NCI-H82 treated with DMSO at 0.1 percent for 48 hours (cell line): Measurements from ENCODE around the gene PRKG1.
A peak's percentile ranks its signal among the peaks of the same experiment; 100 is the strongest.

Source experiments
- DNase-seq: peaks from one replicate; lab custom pipeline; 2025; ENCODE audit not compliant: unreplicated experiment; lab: John Stamatoyannopoulos, UW

The PRKG1 gene

DNA sequence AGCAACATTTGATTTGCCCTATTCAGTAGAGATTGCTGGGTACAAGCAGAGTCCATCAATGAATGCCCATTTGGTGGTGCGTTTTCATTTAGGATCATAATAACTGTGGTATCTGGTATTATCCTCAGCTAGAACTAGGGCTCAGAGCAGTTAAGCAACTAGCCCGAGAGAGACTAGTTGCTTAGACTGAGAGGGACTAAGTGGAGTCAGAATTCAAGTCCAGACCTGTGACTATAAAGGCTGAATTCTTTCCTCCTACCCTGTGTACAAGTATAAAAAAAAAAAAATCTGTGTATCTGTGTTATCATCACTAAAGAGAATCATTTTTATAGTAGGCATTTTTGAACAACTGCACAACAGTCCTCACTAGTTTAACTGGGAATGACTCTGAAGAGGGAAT, 1194.5 kb downstream of the PRKG1 start:
- no peak for DNase-seq

DNA sequence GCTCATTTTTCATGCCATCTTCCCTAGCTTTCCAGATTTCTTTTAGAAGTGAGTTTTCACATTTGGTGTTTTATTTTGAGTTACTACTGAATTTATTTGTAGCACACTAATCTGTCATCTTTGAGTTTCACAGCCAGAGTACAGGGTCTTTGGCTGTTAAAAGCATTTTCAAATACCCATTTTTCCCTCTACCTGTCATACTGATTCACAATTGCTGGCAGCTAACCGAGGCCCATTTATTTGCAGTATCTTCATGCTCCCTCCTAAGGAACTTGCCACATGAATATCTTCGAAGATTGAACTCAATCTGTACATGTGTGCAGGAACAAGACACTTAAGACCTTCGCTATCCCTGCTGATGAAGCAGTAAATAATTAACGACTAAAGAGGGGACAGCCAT, 1194.9 kb downstream of the PRKG1 start:
- DNase-seq, result no peak

DNA sequence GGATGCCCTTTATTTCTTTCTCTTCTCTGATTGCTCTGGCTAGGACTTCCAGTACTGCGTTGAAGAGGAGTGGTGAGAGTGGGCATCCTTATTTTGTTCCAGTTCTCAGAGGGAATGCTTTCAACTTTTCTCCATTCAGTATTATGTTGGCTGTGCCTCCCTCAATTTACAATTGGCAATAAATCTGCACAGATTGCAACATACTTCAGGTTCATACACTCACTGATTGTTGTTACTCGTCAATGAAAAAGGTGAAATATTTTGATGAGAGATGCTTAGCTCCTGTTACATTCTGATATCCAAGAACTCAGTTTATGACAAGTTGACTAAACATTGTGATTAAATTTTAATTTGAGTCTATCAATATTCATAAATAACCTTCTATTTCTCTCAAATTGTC, 1201.9 kb downstream of the PRKG1 start:
- no peak for DNase-seq

DNA sequence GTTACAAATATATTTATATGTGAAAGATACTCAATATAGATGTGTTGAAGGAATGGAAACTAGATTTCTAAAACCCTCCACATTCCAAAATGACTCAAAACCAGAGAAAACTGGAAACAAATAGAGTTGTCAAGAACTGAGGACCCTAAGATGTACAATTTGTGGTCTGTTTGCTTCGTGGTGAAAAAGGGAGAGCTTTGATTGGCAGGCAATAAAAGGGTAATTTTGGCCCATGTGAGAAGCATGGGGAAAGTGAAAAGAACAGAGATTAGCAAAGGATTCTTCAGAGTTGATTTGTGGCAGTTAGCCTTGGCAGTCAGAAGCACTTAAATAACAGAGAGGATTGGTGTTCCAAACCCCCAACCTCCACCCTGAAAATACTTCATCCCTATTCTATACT, 1202.7 kb downstream of the PRKG1 start:
- DNase-seq, result no peak

DNA sequence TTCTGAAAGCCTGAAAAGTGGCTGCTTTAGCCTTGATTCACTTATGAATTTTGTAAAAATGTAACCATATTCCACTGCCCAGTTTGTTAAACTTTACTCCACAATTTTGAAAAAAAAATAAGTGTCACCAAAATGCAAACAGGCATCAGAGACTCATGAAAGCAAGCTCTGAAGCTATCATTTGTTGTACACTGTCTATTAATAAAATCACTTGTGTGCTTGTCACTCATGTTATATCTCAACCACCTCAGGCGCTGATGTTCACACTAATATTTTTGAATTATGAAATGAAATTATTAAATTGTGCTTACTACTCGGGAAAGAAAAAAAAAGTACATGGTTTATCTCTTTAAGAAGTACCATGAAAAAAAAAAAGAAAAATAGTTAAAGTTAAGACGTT, 1205.3 kb downstream of the PRKG1 start:
- DNase-seq, result no peak

DNA sequence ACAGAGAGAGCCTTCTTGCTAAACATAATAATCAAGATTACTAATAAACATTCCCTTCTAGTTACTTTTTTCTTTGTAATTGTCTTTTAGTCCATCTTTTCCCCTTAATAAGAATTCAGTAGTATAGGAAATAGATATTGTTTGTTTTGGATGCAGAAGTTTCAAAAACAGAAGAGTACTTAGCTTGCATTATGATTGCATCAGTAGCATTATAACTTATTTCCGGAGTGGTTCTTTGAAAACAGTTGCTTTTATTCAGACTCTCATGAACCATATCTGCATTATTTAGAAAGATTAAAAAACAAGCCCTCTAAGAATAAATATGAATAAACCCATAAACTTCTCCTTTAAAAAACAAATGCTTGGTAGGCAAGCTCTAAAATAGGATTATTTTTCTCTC, 1205.8 kb downstream of the PRKG1 start:
- DNase-seq, result no peak

DNA sequence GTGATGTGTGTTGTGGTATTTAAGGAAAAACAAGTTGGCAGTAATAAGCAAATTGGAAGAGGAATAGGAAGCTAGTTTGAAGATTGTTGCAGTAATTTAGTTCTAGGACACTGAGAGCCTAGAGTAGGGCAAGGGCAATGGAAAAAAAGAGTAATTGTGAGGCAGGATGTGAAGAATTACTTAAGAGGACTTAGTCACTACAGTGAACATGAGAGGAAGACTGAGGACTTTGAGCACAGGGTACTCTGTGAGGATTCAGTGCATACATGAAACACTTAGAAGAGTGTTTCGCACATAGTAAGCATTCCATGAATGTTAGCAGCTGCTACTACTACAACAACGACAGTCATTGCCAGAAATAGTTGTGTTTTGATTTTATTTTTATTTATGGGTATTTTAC, 1208.9 kb downstream of the PRKG1 start:
- DNase-seq, result no peak

DNA sequence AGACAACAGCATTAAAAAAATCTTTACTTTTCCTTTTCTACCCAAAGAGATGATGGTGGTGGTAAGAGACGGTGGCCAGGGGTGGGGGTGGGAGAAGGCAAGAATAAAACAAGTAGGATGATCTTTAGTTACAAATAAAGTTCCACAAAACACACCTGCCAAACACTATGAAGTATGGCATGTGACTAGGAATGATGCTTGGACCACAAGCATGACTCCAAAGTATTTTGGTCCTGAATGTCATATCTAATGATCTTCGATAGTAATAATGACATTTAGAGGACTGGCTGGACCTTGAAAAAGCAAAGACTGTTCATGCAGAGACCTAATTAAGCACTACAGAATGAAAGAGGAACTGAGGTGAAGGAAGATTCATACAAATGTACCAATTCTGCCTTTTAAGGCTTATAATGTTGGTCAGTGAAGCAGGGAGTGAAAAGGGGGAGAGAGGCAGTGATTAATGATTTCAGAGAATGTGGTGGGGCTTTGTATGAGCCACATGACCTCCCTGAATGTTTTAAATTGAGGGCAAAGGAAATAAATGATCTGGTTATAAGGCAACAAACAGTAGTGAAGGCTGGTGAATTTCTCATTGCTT, 1210.2 kb downstream of the PRKG1 start:
- no peak for DNase-seq

DNA sequence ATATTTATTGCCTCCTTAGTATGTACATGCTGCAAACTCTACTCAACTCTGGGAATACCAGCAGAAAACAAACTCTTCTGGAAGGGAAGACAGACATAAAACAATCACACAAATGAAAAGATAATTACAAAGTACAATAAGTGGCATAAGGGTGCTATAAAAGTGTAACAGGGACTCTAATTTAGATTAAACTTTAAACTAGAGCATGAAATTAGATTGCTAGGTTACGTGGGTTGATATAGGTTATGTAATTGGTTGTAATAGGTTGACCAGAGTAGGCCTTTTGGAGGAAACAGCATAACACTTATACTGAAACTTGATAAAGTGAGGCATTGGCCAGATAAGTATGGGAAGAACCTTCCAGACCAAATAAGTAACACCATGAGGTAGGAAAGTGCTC, 1213.6 kb downstream of the PRKG1 start:
- no peak for DNase-seq

DNA sequence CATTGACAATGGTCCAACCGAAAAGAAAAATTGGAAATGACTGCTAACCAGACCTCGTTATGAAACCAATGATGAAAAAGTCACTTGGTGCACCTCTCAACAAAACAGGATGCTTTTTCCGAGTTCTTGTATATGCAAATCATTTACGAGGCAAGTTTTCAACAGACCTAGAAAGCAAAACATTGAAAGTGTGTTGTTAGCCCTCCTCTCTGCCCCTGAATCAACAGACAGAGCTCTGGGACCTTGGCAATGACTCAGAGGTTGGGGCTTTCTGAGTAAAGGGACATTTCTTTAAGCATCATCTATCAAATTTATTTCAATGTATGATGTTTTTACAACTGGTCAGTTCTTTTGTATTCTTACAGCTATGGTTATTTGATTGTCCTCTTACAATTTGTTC, 1223.5 kb downstream of the PRKG1 start:
- DNase-seq, result no peak

DNA sequence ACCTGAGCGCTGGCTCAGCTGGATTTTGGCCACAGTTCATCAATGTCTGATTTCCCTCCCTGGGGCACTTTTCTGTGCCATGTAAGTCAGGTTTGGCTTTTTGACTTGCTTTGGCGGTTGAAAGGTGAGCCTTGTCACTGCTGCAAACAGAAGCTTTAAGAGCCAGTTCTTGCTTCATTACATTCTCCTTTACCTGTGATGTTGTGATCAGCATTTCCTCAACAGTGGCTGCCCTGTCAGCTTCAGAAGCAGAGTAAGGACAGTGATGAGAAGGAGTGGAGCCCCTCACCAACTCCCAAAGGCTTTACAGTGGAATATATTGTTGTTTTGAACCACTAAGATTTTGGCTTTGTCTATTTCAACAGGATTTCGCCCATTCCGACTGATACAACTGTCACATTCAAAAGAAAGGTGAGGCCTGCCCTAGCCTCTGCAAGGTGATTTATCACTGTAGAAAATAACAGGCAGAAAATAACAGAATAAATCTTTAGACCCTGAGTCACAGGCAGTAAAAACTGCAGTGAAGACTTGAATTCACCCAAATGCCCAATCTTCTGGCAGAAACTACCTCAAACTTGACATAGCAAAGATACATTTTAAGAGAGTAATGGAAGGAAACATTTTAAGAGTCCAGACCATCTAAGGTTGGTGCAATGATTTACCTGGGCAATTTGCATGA, 1226.5 kb downstream of the PRKG1 start:
- DNase-seq, result no peak

DNA sequence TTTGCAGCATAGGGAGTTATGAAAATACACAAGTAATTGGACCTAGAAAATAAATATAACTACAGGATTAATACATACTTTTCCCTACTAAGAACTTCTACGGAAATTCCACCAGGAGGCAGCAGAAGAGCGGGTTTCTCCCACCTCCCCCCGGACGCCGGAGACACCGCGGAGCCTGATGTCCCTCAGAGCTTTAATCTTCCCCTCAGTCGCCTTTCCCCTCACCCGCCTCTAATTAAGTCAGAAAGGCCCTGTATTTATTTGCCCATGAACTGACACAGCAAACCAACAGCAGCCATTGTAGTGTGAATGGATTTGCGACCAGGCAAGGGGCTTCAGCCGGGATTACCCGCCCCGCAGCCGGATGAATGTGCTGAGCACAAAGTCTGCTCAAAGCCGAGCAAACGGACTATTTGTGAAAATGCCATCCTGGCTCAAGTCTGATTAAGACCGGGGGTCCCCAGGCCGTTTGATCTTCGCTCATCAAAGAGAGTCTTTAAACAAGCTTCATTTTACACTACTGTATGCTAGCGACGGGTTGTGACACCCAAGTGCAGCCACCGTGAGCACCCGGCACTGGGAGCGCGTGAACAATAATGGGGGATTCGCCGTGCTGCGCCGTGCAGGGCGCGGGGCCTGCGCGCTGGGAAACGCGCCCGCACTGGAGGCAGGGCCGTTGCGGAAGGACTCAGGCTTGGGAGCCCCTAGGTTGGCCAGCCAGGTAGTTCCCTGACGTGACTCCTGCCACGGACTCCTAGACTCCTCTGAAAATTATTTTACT, 1234.2 kb downstream of the PRKG1 start:
- peak; percentile 25 for DNase-seq

DNA sequence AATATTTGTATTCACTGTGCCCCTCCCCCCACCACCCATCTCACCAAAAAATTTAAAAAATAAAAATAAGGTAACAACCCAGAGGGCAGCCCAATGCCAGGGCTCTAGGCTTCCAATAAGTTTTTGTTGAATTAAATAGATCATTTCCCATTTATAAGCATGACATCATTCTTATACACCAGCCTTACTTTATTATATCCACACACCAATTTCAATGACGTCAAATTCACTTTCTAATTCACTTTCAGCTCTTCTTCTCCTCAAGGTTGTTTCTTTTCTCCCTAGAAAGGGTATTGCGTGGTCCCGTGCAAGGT, 1238.6 kb downstream of the PRKG1 start:
- DNase-seq, result no peak

DNA sequence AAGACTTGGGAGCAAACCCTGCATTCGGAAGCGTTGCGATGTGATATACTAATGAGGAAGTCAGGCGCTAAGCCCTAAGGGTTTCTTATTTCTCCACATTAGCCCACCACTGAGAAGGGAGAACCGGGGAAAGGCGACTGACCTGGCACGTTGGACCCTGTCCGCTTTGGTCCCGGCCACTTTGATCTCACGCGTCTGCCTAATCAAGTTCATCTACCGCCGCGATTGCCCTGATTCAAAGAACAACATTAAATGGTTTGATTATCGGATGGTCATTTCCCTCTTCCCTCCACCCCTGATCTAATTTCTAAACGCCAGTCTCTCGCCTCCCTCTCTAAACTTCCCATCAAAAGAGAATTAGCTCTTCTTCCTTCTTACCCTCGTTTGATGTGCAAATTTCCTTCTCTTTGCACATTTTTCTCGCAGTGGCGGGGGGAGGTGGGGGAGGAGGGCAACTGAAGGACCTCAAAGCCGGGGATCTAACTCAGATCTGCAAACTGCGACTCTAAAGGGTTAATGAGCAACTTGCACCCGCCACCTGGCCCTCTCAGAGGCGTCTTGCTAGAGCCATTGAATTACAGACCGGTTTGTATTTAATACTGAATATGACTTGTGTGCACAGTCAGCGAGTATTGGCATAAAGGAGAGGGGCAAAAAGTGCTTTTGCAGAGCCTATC, 1239.1 kb downstream of the PRKG1 start:
- no peak for DNase-seq

DNA sequence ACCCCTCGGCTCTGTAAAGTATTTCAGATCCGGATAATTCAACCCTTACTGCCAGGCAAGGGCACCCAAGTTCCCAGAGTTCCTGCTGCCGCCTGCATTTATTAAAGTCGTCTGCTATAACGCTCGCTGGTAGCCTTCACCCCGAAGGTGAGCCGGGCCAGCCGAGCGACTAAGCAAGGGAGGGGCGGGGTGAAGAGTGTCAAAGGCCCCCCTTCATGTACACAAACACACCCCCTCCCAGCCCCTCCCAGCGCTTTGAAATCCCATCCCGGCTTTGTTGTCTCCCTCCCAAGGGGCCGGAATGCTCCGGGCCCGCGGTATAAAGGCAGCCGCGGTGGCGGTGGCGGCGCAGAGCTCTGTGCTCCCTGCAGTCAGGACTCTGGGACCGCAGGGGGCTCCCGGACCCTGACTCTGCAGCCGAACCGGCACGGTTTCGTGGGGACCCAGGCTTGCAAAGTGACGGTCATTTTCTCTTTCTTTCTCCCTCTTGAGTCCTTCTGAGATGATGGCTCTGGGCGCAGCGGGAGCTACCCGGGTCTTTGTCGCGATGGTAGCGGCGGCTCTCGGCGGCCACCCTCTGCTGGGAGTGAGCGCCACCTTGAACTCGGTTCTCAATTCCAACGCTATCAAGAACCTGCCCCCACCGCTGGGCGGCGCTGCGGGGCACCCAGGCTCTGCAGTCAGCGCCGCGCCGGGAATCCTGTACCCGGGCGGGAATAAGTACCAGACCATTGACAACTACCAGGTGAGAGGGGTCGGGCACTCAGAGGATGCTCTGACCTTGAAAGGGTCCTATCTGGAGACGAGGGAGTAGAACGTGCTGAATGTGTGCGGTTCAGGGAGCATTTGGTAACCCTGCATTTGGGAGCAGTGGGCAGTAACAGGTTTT, 1239.9 kb downstream of the PRKG1 start, which contains the start of gene DKK1:
Gene DKK1 (plus strand): TSS at position 349 of the 889 bp plus-strand sequence. CDS start 154 bp downstream, at position 503.
- DNase-seq, result no peak

DNA sequence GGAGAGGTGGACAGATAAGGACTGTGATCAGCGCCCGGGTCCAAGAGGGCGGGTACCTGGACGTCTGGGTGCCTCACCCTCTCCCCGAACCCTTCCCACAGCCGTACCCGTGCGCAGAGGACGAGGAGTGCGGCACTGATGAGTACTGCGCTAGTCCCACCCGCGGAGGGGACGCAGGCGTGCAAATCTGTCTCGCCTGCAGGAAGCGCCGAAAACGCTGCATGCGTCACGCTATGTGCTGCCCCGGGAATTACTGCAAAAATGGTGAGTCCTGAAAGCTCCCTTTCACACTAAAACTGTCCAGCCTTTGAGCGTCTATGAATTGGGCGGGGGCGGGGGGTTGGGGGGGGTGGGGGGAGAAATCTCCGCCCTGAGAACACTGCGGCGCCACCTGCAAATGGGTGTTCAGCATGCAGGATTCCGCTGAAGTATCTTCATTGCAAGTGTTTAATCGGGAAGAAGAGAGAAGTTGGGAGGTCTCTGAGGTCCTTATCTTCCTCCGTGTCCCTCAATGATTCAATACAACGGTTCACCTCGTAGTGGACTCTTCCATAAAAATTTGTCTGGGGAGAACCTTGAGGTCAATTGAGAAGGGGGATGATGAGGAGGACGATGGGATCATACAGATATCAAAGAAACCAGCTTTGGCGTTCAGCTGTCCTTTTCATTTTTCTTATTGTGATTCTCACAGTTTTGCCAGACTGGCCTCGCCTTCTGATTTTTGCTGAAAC, 1240.7 kb downstream of the PRKG1 start:
- no peak for DNase-seq

DNA sequence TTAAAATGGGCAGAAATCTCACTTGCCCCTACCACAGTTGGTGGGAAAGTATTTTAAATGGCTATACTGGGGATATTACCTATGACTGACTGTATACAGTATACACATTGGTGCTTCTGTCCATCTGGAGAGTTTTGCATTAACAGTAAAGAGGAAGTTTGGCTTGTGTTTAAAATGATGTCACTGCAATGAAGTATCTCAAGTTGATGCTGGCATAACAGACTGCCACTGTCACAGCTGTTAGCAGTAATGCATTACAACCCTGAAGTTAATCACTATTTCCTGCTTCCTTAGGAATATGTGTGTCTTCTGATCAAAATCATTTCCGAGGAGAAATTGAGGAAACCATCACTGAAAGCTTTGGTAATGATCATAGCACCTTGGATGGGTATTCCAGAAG, 1241.7 kb downstream of the PRKG1 start:
- no peak for DNase-seq

DNA sequence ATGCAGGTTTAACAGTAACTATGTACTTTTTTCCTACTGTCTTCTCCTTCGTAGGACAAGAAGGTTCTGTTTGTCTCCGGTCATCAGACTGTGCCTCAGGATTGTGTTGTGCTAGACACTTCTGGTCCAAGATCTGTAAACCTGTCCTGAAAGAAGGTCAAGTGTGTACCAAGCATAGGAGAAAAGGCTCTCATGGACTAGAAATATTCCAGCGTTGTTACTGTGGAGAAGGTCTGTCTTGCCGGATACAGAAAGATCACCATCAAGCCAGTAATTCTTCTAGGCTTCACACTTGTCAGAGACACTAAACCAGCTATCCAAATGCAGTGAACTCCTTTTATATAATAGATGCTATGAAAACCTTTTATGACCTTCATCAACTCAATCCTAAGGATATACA, 1242.2 kb downstream of the PRKG1 start:
- no peak for DNase-seq

DNA sequence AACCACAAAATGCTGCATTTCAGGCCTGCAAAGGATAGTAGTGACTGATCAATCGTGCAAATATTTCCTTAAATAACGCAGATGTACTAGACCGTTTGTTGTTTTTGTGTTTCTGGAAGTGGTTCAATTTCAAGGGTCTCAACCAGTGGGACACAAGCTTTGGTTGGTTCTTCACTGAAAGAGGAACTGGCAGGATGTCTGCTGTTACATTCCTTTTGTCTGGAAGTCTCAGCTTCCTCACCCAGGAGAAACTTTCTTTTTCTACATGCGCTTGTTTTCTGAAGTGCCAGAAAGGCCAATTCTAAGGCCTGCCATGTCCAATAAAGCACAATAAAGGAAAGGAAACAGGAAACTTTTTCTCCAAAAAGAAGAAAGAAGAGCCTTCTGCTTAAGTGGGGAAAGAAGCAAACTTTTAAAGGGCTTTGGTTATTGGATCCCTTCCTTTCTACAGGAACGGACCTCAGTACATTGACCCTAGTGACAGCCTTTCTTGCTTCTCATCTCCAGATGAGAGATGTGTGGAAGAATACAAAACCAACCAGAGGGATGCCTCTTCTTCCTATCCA, 1243.9 kb downstream of the PRKG1 start:
- DNase-seq, result no peak
